ENCODE results near the gene SHQ1. TPM values are rescaled to one million over a fixed set of nuclear protein-coding genes. Genes with fewer than 3 reads are reported as not detected.
A peak's percentile ranks its signal among the peaks of the same experiment; 100 is the strongest.

Gene SHQ1
- total RNA-seq, 1 experiment from 2014 or later: 27.6 TPM

- ATAC-seq (peak; percentile 21; the same call in 1 of the 2 replicates), DNase-seq (ENCODE audit: low read depth, low spot score) (no peak)
- Histone ChIP-seq H3K9me2 (ENCODE audit: insufficient read depth) (no peaks in the 10 kb centered on the region), H3K4me2 (ENCODE audit: low read length) (peak overlapping the region; percentile 54), H3K4me1 (ENCODE audit: control insufficient read depth in 1 of 2, insufficient read depth in 2 of 2, low read length in 2 of 2) (peaks cover 35 to 40% of the 10 kb centered on the region in 2 experiments), H3K9me3 (ENCODE audit: control insufficient read depth in 1 of 2, insufficient read depth in 1 of 2, low read depth in 1 of 2, low read length in 2 of 2) (no peaks in the 10 kb centered on the region), H3K27ac (ENCODE audit: low read depth, low read length) (no peak overlapping the region), H3K4me3 (replicated peaks in 1 of 2; ENCODE audit: low read depth in 1 of 2, low read length in 2 of 2) (no peak overlapping the region), H2AFZ (ENCODE audit: low read depth, low read length, poor library complexity, severe bottlenecking) (no peak overlapping the region), H3K27me3 (ENCODE audit: insufficient read depth, low read length) (no peaks in the 10 kb centered on the region), H3K36me3 (ENCODE audit: control insufficient read depth in 1 of 2, insufficient read depth in 2 of 2, low read length in 2 of 2) (no peaks in the 10 kb centered on the region), H3K79me2 (ENCODE audit: insufficient read depth, low read length) (no peaks in the 10 kb centered on the region), H3K9ac (ENCODE audit: low read length) (no peak overlapping the region), H4K20me1 (ENCODE audit: insufficient read depth) (no peaks in the 10 kb centered on the region)
- RAD21 ChIA-PET (ENCODE audit: low non-redundant PET in 1 of 2, low total read pairs in 2 of 2, uncharacterized antibody in 2 of 2, unreplicated experiment in 2 of 2): no interaction called here
- no TSS peak for BruUV-seq (replicated peaks)
- CTCF ChIA-PET: no interaction called here
- POLR2A ChIA-PET: no interaction called here
- TF ChIP-seq MAX (IDR thresholded peaks at IDR 0.05) (peak; percentile 48), YY1 (IDR thresholded peaks at IDR 0.05; ENCODE audit: extremely low read depth, insufficient replicate concordance, low read depth, low read length) (no peak)
- intact Hi-C loops (cut with micrococcal nuclease): no loop called here
Measured at GRCh38 chr3:72891053-72891855, 43.0 kb upstream of the SHQ1 start.

- BruUV-seq (replicated peaks): no TSS peak
- Histone ChIP-seq H4K20me1 (ENCODE audit: insufficient read depth) (no peaks in the 10 kb centered on the region), H3K4me2 (ENCODE audit: low read length) (peak overlapping the region; percentile 54), H3K4me1 (ENCODE audit: control insufficient read depth in 1 of 2, insufficient read depth in 2 of 2, low read length in 2 of 2) (peaks cover 35 to 40% of the 10 kb centered on the region in 2 experiments), H3K9ac (ENCODE audit: low read length) (no peak overlapping the region), H3K27me3 (ENCODE audit: insufficient read depth, low read length) (no peaks in the 10 kb centered on the region), H2AFZ (ENCODE audit: low read depth, low read length, poor library complexity, severe bottlenecking) (no peak overlapping the region), H3K9me3 (ENCODE audit: control insufficient read depth in 1 of 2, insufficient read depth in 1 of 2, low read depth in 1 of 2, low read length in 2 of 2) (no peaks in the 10 kb centered on the region), H3K9me2 (ENCODE audit: insufficient read depth) (no peaks in the 10 kb centered on the region), H3K4me3 (replicated peaks in 1 of 2; ENCODE audit: low read depth in 1 of 2, low read length in 2 of 2) (no peak overlapping the region), H3K27ac (ENCODE audit: low read depth, low read length) (no peak overlapping the region), H3K36me3 (ENCODE audit: control insufficient read depth in 1 of 2, insufficient read depth in 2 of 2, low read length in 2 of 2) (no peaks in the 10 kb centered on the region), H3K79me2 (ENCODE audit: insufficient read depth, low read length) (no peaks in the 10 kb centered on the region)
- no peak for ATAC-seq
- DNase-seq (ENCODE audit: low read depth, low spot score): no peak
- intact Hi-C loops (cut with micrococcal nuclease): no loop called here
- ChIA-PET RAD21 (ENCODE audit: low non-redundant PET in 1 of 2, low total read pairs in 2 of 2, uncharacterized antibody in 2 of 2, unreplicated experiment in 2 of 2) (no interaction called here), POLR2A (no interaction called here), CTCF (interaction anchor here (0.7 kb wide), 1 partner anchor 16 kb away, joined by 4 read pairs; no protein-coding TSS in a partner anchor)
- TF ChIP-seq RAD21 (IDR thresholded peaks at IDR 0.05; ENCODE audit: low read depth) (no peak), CBX3 (IDR thresholded peaks at IDR 0.05; ENCODE audit: low read depth) (no peak), ATF3 (IDR thresholded peaks at IDR 0.05) (no peak)
Measured at GRCh38 chr3:72890166-72890925, 42.1 kb upstream of the SHQ1 start.

Measured in HCT116 (cell line).